HG02759 (cell line): ENCODE data around the gene BEGAIN.

Experiments
- ATAC-seq: cut with Tn5 transposase; IDR thresholded peaks from one replicate; pipeline ENCODE4 v1.9.1; 2021; ENCODE audit warnings: mild to moderate bottlenecking, moderate library complexity; ENCODE audit not compliant: unreplicated experiment

BEGAIN gene

GRCh38 chr14:100570726-100571454 is 16.3 kb downstream of the BEGAIN start:
- no peak for ATAC-seq

DNA sequence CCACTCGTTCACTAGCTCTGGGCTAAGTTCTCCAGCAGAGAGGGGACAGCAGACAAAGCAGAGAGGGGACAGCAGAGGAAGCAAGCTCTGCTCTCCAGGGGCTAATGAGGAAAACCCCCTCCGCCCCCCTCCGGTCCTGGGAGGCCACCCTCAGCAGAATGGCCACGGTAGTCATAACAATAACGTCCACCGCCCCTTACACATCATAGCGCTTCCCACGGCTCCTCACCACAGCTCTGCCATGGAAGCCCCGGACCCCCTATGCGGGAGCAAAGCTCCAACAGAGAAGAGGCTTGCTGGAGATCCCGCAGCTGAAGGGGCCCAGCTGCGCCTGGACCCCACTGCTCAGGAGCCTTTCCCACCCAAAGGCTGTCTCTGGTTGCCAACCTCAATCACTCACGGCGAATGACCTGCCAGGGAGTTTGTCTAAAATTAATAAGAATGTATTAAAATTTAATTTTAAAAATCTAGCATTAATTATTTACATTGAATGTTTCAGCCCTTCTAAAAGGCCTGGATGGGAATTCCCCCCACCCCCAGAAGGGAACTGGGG is 17.4 kb downstream of the BEGAIN start:
- ATAC-seq, result no peak

DNA sequence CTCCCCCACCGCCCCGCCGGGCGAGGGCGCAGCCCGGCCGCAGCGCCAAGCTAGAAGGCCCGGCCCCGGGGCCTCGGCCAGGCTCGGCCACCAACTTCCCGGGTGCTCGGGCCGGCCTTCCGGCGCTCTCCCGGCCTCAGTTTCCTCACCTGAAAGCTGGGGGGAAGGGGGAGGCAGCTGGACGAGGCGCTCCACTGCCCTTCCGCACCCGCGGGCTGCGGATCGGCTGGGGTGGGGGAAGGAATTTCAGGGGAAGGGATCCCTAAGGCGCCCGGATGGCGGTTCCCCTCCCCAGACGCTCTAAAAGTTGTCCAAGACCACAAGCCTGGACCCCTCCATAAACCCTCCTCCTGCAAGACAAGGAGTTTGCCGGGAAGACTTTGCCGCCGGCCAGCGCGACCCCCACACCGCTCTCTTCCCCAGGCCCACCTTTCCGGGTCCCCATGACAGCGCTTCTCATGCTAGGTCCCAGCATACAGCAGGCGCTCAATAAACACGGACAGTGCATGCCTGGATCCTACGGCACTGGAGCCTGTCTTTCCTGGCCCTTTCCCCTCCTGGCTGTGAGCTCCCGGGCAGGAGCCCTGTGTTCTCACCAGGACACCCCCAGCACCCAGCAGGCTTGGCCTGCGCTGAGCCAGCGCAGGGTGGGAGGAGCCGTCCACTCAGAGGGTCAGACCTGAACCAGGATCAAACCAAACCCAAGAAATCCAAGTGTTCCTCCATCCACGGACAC is 18.1 kb downstream of the BEGAIN start:
- ATAC-seq, result no peak

- no peak for ATAC-seq
These were observed 18.8 kb downstream of the BEGAIN start for GRCh38 chr14:100568164-100568997.

DNA sequence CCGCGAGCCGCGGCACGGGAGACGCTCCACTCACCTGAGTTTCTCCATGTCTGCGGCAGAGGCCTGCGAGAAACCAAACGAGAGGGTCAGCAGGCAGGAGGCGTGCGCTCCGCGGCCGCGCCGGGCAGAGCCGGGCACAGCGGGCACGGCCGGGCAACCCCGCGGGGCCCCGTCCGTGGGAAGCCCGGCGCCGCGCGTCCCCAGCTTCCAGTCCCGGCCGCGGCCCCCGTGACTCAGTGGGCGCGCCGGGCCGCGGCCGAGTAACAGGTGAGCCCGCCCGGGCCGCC is 19.4 kb downstream of the BEGAIN start:
- no peak for ATAC-seq

DNA sequence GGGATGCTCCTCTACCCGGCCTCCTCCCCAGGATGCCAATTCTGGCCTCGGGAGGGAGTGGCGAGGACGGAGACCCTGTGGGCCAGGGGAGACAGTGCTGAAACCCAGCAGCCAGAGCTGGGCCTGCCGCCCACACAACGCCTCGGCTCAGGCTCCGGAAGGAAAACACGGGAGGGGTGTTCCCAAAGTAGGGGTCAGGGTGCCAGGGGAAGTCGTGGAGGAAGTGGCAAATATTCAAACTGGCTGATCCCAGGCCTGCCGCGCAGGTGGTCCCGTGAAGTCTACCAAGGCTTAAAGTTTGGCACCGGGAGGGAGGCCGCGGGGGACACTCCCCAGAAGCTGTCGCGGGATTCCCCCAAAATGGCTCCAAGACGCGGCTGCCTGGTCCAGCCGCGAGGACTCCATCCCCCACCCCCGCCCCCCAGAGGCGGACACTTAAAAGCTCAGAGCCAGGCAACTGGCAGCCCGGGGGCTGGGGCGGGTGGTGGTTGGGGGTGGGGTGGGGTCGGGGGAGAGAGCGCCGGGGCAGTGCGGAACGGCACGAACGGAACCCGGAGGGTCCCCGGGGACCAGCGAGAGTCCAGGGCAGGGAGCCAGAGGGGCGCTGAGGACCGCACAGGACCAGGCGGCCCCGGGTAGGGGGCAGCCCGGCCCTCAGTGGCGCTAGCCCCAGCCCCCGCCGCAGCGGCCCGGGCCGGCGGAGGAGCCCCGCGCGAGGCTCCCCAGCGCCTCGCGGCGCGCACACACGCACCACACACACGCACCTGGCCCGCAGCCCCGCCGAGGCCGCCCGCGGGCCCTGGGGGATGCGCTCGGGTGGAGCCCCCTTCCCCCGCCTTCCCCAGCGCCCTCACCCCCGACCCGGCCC is 20.0 kb downstream of the BEGAIN start:
- no peak for ATAC-seq

GRCh38 chr14:100566586-100566985 is 20.6 kb downstream of the BEGAIN start:
- no peak for ATAC-seq

- ATAC-seq, result no peak
These were observed 21.1 kb downstream of the BEGAIN start for GRCh38 chr14:100566119-100566518.

DNA sequence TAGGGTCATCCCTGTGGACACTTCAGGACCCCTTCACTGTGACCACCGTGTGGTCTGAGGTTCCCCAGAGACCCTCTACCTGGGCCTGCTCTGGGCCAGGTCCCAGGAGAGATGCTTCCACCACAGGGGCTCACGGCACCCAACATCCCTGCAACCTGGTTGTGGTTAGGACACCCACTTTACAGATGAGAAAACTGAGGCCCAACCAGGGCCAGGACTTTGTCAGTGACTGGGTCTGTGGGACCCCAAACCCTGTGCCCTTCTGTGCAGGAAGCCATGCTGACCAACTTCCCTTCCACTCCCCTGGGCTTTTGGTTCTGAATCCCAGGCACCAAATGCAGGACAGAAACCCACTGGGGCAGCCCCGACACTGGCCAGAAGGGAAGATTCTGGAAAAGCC is 21.6 kb downstream of the BEGAIN start:
- ATAC-seq, result no peak

DNA sequence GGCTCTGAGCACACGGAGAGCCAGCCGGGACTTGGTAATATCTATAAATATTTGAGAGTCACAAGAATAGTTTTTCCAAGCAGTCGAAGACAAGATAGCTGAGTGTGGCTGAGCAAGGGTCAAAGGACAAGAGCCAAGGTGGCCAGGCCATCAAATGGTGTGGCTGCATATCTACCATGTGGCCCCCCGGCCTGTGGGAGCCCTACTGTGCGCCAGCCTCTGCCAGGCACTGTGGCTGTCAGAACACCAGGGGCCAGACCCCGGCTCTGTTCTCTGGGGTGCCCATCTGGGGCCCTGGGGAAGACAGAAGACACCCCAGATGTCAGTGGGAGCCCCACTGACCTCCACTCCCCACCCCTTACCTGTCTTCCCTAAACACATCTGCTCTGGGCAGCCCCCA is 22.7 kb downstream of the BEGAIN start:
- no peak for ATAC-seq

- ATAC-seq, result no peak
These were observed 24.5 kb downstream of the BEGAIN start for GRCh38 chr14:100562751-100563150.

- no peak for ATAC-seq
These were observed 26.2 kb downstream of the BEGAIN start for GRCh38 chr14:100561005-100561404.

DNA sequence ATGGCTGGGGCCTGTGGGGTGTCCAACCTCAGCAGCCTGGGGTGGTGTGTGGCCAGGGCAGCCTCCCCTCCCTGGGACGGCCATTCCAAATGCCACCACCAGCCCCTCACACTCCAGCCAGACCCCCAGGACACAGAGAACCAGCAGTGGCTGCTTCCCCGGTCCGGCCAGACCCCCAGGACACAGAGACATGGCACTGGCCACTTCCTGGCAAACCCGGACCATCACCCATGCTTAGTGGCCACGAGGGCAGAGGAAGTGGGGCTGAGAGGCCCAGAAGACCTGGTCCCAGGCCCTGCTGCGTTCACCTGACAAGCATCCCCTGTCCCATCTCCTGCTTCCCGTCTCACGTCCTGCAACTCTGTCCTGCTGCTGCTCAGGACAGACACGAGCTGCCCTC is 26.7 kb downstream of the BEGAIN start:
- no peak for ATAC-seq

DNA sequence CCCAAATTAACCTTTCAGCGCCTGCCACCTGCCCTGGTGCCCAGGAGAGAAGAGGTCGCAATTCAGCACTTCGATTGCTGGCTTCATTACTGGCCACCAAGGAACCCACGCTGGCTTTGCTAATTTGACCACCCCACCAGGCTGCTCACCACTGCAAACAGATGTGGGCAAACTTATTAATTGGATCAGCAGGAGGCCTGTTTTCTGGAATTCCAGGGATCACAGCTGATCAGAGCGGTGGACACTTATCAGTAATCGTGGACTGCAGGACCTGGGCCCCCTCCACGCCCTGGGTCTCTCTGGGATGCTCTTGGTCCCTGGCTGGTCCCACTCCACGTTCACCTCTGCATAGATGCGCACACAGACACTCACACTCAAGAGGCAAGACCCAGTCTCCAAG is 27.8 kb downstream of the BEGAIN start:
- ATAC-seq, result no peak

DNA sequence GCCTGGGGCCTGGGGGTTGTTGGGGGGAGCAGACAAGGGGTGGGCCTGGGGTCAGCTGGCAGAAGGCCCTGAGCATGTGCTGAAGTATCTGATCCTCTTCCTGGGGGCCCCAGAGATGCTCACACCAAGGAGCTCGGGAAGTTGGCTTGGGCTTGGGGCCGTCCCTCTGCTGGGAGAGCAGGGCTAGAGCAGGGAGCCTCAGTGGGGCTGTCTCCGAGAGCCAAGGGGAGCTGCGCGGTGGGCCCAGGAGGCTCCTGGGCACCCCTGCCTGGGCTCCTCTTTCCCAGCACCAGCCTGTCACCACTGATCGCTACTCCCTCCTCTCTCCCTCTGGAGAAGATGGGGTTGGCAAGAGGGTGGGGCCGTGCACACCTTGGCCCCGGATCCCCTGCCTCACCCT is 28.3 kb downstream of the BEGAIN start:
- no peak for ATAC-seq

- ATAC-seq, result no peak
These were observed 29.0 kb downstream of the BEGAIN start for GRCh38 chr14:100558226-100558625.

DNA sequence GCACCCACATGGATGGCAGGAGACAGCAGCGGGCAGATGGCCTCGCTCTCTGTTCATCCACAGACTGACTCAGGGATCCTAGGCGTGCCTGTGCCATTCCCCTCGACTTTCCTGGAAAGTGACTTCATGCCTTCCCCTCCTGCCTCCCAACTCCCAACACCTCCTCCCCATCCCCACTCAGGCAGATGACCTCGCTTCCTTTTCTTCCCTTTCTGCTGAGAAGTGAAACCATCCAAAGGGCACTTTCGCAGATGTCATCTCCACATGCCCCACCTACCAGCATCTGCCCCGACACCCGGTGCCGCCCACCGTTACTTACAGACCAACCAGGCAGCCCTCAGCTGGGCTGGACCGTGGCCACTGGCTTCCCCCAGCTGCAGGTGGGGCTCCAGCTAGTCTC is 29.6 kb downstream of the BEGAIN start:
- ATAC-seq, result no peak

GRCh38 chr14:100556936-100557505 is 30.2 kb downstream of the BEGAIN start:
- no peak for ATAC-seq

DNA sequence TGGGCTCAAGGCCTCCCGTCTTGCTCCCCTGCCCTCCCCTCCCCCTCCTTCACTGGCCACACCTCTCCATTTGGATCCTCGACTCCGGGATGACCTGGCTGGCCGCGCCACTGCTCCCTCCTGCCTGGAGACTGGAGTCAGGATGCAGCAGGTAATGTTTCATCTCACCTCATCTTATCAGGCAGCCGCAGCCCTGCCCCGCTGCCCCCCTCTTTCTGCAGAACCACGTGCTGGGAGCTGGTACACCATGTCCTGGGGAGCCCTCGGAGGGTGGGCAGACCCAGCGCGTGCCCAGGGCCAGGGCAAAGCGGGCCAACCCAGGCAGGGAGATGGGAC is 31.1 kb downstream of the BEGAIN start:
- ATAC-seq, result no peak

GRCh38 chr14:100555436-100556139 is 31.6 kb downstream of the BEGAIN start:
- no peak for ATAC-seq
